Neural progenitor cell (in vitro differentiated cells): ENCODE data around the gene GUCA1A.

Source experiments
- CTCF ChIP-seq: fragments of 200-600 bp; sonication (generic); IDR thresholded peaks from 2 replicates; pipeline ENCODE4 v1.5.1; 2017; ENCODE audit warnings: antibody characterized with exemption, mild to moderate bottlenecking
- EZH2 ChIP-seq: fragments of 200-600 bp; sonication (generic); IDR thresholded peaks from 2 replicates; pipeline ENCODE4 v1.6.1; 2017; ENCODE audit warnings: antibody characterized with exemption, mild to moderate bottlenecking, moderate library complexity
- EZH2phosphoT487 ChIP-seq: fragments of 200-600 bp; sonication (generic); IDR thresholded peaks from 2 replicates; pipeline ENCODE4 v1.6.1; 2017; ENCODE audit warnings: antibody characterized with exemption

- no peak for TF ChIP-seq CTCF
- TF ChIP-seq EZH2, result no peak
- no peak for TF ChIP-seq EZH2phosphoT487
Measured at GRCh38 chr6:42221546-42221945, 48.4 kb downstream of the GUCA1A start.
